Thyroid gland (tissue), 4 donors: ENCODE results near the gene TRAF7.
"Not testable (repeated sequence)": the region's sequence is repeated elsewhere in the genome, so short reads cannot be mapped to it uniquely, and the experiment has no call there.

Source experiments
- POLR2A ChIP-seq, 2 donors: fragments of 450-650 bp; IDR thresholded peaks; one replicate each; pipeline ENCODE4 v1.6.1; 2017; ENCODE audit warnings: antibody characterized with exemption in 2 of 2, mild to moderate bottlenecking in 2 of 2, moderate library complexity in 1 of 2
- TF ChIP-seq, protein P1 (sequence below), 6 experiments: fragments of 200-600 bp in 3 of 6; fragments of 450-650 bp in 3 of 6; sonication (generic) in 3 of 6; IDR thresholded peaks; one replicate each; pipeline ENCODE4 v1.5.1; 2016 to 2019; ENCODE audit warnings: antibody characterized with exemption in 6 of 6, mild to moderate bottlenecking in 2 of 6, inconsistent platforms in 1 of 6, moderate library complexity in 1 of 6

- TF ChIP-seq, protein P1, sequence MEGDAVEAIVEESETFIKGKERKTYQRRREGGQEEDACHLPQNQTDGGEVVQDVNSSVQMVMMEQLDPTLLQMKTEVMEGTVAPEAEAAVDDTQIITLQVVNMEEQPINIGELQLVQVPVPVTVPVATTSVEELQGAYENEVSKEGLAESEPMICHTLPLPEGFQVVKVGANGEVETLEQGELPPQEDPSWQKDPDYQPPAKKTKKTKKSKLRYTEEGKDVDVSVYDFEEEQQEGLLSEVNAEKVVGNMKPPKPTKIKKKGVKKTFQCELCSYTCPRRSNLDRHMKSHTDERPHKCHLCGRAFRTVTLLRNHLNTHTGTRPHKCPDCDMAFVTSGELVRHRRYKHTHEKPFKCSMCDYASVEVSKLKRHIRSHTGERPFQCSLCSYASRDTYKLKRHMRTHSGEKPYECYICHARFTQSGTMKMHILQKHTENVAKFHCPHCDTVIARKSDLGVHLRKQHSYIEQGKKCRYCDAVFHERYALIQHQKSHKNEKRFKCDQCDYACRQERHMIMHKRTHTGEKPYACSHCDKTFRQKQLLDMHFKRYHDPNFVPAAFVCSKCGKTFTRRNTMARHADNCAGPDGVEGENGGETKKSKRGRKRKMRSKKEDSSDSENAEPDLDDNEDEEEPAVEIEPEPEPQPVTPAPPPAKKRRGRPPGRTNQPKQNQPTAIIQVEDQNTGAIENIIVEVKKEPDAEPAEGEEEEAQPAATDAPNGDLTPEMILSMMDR (IDR thresholded peaks at IDR 0.05), result not testable (repeated sequence)
- not testable (repeated sequence) for TF ChIP-seq POLR2A (IDR thresholded peaks at IDR 0.05)
Measured at GRCh38 chr16:2135071-2135470, 20.5 kb upstream of the TRAF7 start.
